PC-3 (cell line): ENCODE data around the gene OR6C4. TPM values are rescaled to one million over a fixed set of nuclear protein-coding genes. Genes with fewer than 3 reads are reported as not detected.

ENCODE experiments used
- total RNA-seq: library from RNA; depleted of rRNA; stranded (reverse); fragments of >200 nt; gene quantifications from 2 replicates; pipeline ENCODE4 v1.2.3, GENCODE V29; 2014; rRNA removed

Gene OR6C4
- total RNA-seq, 1 experiment from 2014 or later: not detected

Other genes starting within 250 kb of the OR6C4 start
- gene OR6C1, start 235.3 kb upstream of the OR6C4 start, total RNA-seq: not detected in 2 replicates
- not detected in 2 replicates for gene OR6C3, start 218.9 kb upstream of the OR6C4 start, total RNA-seq
- gene OR6C75, start 186.6 kb upstream of the OR6C4 start, total RNA-seq: not detected in 2 replicates
- gene OR6C65, start 149.1 kb upstream of the OR6C4 start, total RNA-seq: not detected in 2 replicates
- not detected in 2 replicates for gene OR6C76, start 123.3 kb upstream of the OR6C4 start, total RNA-seq
- not detected in 2 replicates for gene OR6C2, start 105.5 kb upstream of the OR6C4 start, total RNA-seq
- gene OR6C70, start 79.5 kb upstream of the OR6C4 start, total RNA-seq: not detected in 2 replicates
- gene OR6C68, start 57.2 kb upstream of the OR6C4 start, total RNA-seq: not detected in 2 replicates
- not detected in 2 replicates for gene OR2AP1, start 22.9 kb downstream of the OR6C4 start, total RNA-seq
- not detected in 2 replicates for gene OR10P1, start 87.3 kb downstream of the OR6C4 start, total RNA-seq
- gene ITGA7, start 158.3 kb downstream of the OR6C4 start, total RNA-seq: 4.4 and 9.7 TPM in 2 replicates
- gene BLOC1S1, start 166.4 kb downstream of the OR6C4 start, total RNA-seq: 63.5 and 90.8 TPM in 2 replicates
- gene RDH5, start 170.8 kb downstream of the OR6C4 start, total RNA-seq: 4.6 and 5.1 TPM in 2 replicates
- 784 and 869 TPM in 2 replicates for gene CD63, start 179.4 kb downstream of the OR6C4 start, total RNA-seq
- gene GDF11, start 193.5 kb downstream of the OR6C4 start, total RNA-seq: 7.1 and 17.4 TPM in 2 replicates